ENCODE measurements around the gene ABHD2.
"Not testable (repeated sequence)": the region's sequence is repeated elsewhere in the genome, so short reads cannot be mapped to it uniquely, and the experiment has no call there.

The ABHD2 gene

GRCh38 chr15:89115547-89115946 is 27.3 kb downstream of the ABHD2 start:
- CTCF ChIA-PET: interaction anchor here (2.1 kb wide), 1 partner anchor 56 kb away, joined by 6 read pairs; no protein-coding TSS in a partner anchor
- TF ChIP-seq SP1 (IDR thresholded peaks at IDR 0.05) (no peak), ARNT (IDR thresholded peaks at IDR 0.05) (no peak), FOXM1 (IDR thresholded peaks at IDR 0.05; ENCODE audit: borderline replicate concordance) (no peak), CTBP1 (IDR thresholded peaks at IDR 0.05; ENCODE audit: borderline replicate concordance) (no peak), HDGF (IDR thresholded peaks at IDR 0.05; ENCODE audit: borderline replicate concordance) (no peak), PKNOX1 (IDR thresholded peaks at IDR 0.05) (no peak), ZNF384 (IDR thresholded peaks at IDR 0.05) (no peak), FOXK2 (IDR thresholded peaks at IDR 0.05) (no peak), BHLHE40 (IDR thresholded peaks at IDR 0.05; ENCODE audit: borderline replicate concordance) (no peak), ELF4 (IDR thresholded peaks at IDR 0.05) (no peak), TARDBP (IDR thresholded peaks at IDR 0.05) (no peak), NFRKB (IDR thresholded peaks at IDR 0.05) (no peak)
- no peak for DNase-seq (ENCODE audit: extremely low spot score)
- POLR2A ChIA-PET: interaction anchor here (0.9 kb wide), 1 partner anchor 17 kb away, joined by 5 read pairs; no protein-coding TSS in a partner anchor

DNA sequence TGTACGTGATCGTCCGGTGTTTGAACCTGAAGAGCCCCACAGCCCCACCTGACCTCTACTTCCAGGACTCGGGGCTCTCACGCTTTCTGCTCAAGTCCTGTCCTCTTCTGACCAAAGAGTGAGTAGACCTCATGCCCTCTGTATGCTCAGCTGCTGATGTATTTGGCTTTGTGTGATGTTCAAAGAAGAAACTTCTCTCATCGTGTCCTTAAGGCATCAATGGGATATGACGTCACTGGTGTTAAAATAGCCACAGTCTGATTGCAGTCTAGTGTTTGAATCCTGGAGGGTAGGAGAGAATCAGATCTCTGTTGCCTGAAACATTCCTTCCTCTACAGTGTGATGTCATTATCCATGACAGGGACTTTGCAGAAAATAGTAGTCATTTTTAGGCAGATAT is 28.1 kb downstream of the ABHD2 start:
- DNase-seq (ENCODE audit: extremely low spot score): no peak
- POLR2A ChIA-PET: no interaction called here

DNA sequence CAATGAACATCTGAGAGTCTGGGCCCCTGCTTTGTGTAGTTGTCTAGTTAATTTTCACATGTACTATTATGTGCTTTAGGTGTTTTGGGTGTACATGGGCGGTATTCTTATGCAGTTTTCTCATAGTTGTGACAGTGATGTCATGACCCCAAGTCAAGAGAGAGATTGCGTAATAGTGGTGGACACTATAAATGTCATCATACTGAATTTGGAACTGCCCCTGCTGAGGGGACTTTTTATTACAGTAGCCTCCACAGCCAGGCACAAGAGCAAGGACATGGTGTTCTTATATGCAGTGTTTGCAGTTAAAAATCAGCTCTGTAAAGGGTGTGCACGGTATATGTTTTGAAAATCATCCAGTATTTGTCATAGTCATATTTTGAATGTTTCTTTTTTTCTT is 29.5 kb downstream of the ABHD2 start:
- ChIA-PET POLR2A (no interaction called here), CTCF (no interaction called here)
- TF ChIP-seq ARNT (IDR thresholded peaks at IDR 0.05) (no peak), LEF1 (IDR thresholded peaks at IDR 0.05; ENCODE audit: borderline replicate concordance) (no peak), ZNF384 (IDR thresholded peaks at IDR 0.05) (no peak), FOXM1 (IDR thresholded peaks at IDR 0.05; ENCODE audit: borderline replicate concordance) (no peak), ELF4 (IDR thresholded peaks at IDR 0.05) (no peak), PKNOX1 (IDR thresholded peaks at IDR 0.05) (no peak), L3MBTL2 (conservative IDR thresholded peaks at IDR 0.05) (no peak)
- DNase-seq (ENCODE audit: extremely low spot score): no peak

More for the DNA sequence above, 28.1 kb downstream of the ABHD2 start:
- CTCF ChIA-PET: no interaction called here
- TF ChIP-seq LEF1 (IDR thresholded peaks at IDR 0.05; ENCODE audit: borderline replicate concordance) (no peak), NFRKB (IDR thresholded peaks at IDR 0.05) (no peak), L3MBTL2 (conservative IDR thresholded peaks at IDR 0.05) (no peak), SUZ12 (IDR thresholded peaks at IDR 0.05) (no peak), TARDBP (IDR thresholded peaks at IDR 0.05) (no peak), FOXA1 (IDR thresholded peaks at IDR 0.05) (no peak), FOXM1 (IDR thresholded peaks at IDR 0.05; ENCODE audit: borderline replicate concordance) (no peak), ZNF384 (IDR thresholded peaks at IDR 0.05) (no peak), ARNT (IDR thresholded peaks at IDR 0.05) (no peak), ELF4 (IDR thresholded peaks at IDR 0.05) (no peak), CTBP1 (IDR thresholded peaks at IDR 0.05; ENCODE audit: borderline replicate concordance) (no peak), HDGF (IDR thresholded peaks at IDR 0.05; ENCODE audit: borderline replicate concordance) (no peak), PKNOX1 (IDR thresholded peaks at IDR 0.05) (no peak), SP1 (IDR thresholded peaks at IDR 0.05) (no peak), BHLHE40 (IDR thresholded peaks at IDR 0.05; ENCODE audit: borderline replicate concordance) (no peak), FOXK2 (IDR thresholded peaks at IDR 0.05) (no peak)

GRCh38 chr15:89118481-89118989 is 30.3 kb downstream of the ABHD2 start:
- DNase-seq (ENCODE audit: extremely low spot score): no peak
- POLR2A ChIA-PET: no interaction called here
- CTCF ChIA-PET: interaction anchor here (1.1 kb wide), 1 partner anchor 11 kb away, joined by 7 read pairs; no protein-coding TSS in a partner anchor
- TF ChIP-seq L3MBTL2 (conservative IDR thresholded peaks at IDR 0.05) (no peak), ELF4 (IDR thresholded peaks at IDR 0.05) (no peak), CTBP1 (IDR thresholded peaks at IDR 0.05; ENCODE audit: borderline replicate concordance) (no peak), SP1 (IDR thresholded peaks at IDR 0.05) (no peak), HDGF (IDR thresholded peaks at IDR 0.05; ENCODE audit: borderline replicate concordance) (no peak), SUZ12 (IDR thresholded peaks at IDR 0.05) (no peak), FOXA1 (IDR thresholded peaks at IDR 0.05) (no peak), FOXK2 (IDR thresholded peaks at IDR 0.05) (no peak), LEF1 (IDR thresholded peaks at IDR 0.05; ENCODE audit: borderline replicate concordance) (no peak), TARDBP (IDR thresholded peaks at IDR 0.05) (no peak), ARNT (IDR thresholded peaks at IDR 0.05) (no peak), FOXM1 (IDR thresholded peaks at IDR 0.05; ENCODE audit: borderline replicate concordance) (no peak), NFRKB (IDR thresholded peaks at IDR 0.05) (no peak), BHLHE40 (IDR thresholded peaks at IDR 0.05; ENCODE audit: borderline replicate concordance) (no peak), ZNF384 (IDR thresholded peaks at IDR 0.05) (no peak), PKNOX1 (IDR thresholded peaks at IDR 0.05) (no peak)

GRCh38 chr15:89119489-89120478 is 31.5 kb downstream of the ABHD2 start:
- ChIA-PET POLR2A (no interaction called here), CTCF (interaction anchor here (0.5 to 1.7 kb wide), 6 partner anchors 10 to 1094 kb away, joined by 3 to 7 read pairs (median 3); no protein-coding TSS in a partner anchor)
- TF ChIP-seq BHLHE40 (IDR thresholded peaks at IDR 0.05; ENCODE audit: borderline replicate concordance) (no peak), ZNF384 (IDR thresholded peaks at IDR 0.05) (no peak)
- DNase-seq (ENCODE audit: extremely low spot score): no peak

- DNase-seq (ENCODE audit: extremely low spot score); POLR2A ChIA-PET: not testable (repeated sequence)
- CTCF ChIA-PET: interaction anchor here (0.5 to 1.7 kb wide), 7 partner anchors 9 to 1093 kb away, joined by 3 to 4 read pairs (median 3); no protein-coding TSS in a partner anchor
Observed at GRCh38 chr15:89120479-89121000, 32.3 kb downstream of the ABHD2 start.
